ENCODE measurements around the gene LINGO1. TPM values are rescaled to one million over a fixed set of nuclear protein-coding genes. Genes with fewer than 3 reads are reported as not detected.

The LINGO1 gene, protein sequence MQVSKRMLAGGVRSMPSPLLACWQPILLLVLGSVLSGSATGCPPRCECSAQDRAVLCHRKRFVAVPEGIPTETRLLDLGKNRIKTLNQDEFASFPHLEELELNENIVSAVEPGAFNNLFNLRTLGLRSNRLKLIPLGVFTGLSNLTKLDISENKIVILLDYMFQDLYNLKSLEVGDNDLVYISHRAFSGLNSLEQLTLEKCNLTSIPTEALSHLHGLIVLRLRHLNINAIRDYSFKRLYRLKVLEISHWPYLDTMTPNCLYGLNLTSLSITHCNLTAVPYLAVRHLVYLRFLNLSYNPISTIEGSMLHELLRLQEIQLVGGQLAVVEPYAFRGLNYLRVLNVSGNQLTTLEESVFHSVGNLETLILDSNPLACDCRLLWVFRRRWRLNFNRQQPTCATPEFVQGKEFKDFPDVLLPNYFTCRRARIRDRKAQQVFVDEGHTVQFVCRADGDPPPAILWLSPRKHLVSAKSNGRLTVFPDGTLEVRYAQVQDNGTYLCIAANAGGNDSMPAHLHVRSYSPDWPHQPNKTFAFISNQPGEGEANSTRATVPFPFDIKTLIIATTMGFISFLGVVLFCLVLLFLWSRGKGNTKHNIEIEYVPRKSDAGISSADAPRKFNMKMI
- polyA plus RNA-seq (ENCODE audit: insufficient read length in 12 of 12), result 10 to 100 TPM in 5 of 12 donors, 1 to 10 TPM in 6, not detected in 1; 6.1 to 30.9 (median 9.7) TPM
- long read RNA-seq, donor 1, transcript LINGO1-201 (2 exons, 3,055 nt), result major isoform, 8 of 8 reads
- long read RNA-seq, donor 1, partial matches to known transcripts, result 0 of 8 reads
- long read RNA-seq, donor 1, other reads (novel, unspliced or antisense), result 0 of 8 reads
- long read RNA-seq, donor 2, partial matches to known transcripts, result 0 of 4 reads
- long read RNA-seq, donor 2, other reads (novel, unspliced or antisense), result 0 of 4 reads
- long read RNA-seq, donor 3, partial matches to known transcripts, result 0 of 1 reads
- long read RNA-seq, donor 3, other reads (novel, unspliced or antisense), result 0 of 1 reads
- long read RNA-seq, donor 4, partial matches to known transcripts, result 0 of 2 reads
- long read RNA-seq, donor 4, other reads (novel, unspliced or antisense), result 0 of 2 reads
- long read RNA-seq, donor 5, transcript LINGO1-201 (2 exons, 3,055 nt), result major isoform, 11 of 11 reads
- long read RNA-seq, donor 5, partial matches to known transcripts, result 0 of 11 reads
- long read RNA-seq, donor 5, other reads (novel, unspliced or antisense), result 0 of 11 reads
- long read RNA-seq, donor 6, partial matches to known transcripts, result 0 of 3 reads
- long read RNA-seq, donor 6, other reads (novel, unspliced or antisense), result 0 of 3 reads
- long read RNA-seq, donor 7, transcript LINGO1-201 (2 exons, 3,055 nt), result major isoform, 7 of 7 reads
- long read RNA-seq, donor 7, partial matches to known transcripts, result 0 of 7 reads
- long read RNA-seq, donor 7, other reads (novel, unspliced or antisense), result 0 of 7 reads
- long read RNA-seq, donor 8, transcript LINGO1-201 (2 exons, 3,055 nt), result major isoform, 6 of 6 reads
- long read RNA-seq, donor 8, partial matches to known transcripts, result 0 of 6 reads
- long read RNA-seq, donor 8, other reads (novel, unspliced or antisense), result 0 of 6 reads
- long read RNA-seq, donor 9, partial matches to known transcripts, result 0 of 2 reads
- long read RNA-seq, donor 9, other reads (novel, unspliced or antisense), result 0 of 2 reads
- long read RNA-seq, donor 10, partial matches to known transcripts, result 0 of 3 reads
- long read RNA-seq, donor 10, other reads (novel, unspliced or antisense), result 0 of 3 reads
- long read RNA-seq, donor 11, transcript LINGO1-201 (2 exons, 3,055 nt), result major isoform, 8 of 8 reads
- long read RNA-seq, donor 11, partial matches to known transcripts, result 0 of 8 reads
- long read RNA-seq, donor 11, other reads (novel, unspliced or antisense), result 0 of 8 reads

DNA sequence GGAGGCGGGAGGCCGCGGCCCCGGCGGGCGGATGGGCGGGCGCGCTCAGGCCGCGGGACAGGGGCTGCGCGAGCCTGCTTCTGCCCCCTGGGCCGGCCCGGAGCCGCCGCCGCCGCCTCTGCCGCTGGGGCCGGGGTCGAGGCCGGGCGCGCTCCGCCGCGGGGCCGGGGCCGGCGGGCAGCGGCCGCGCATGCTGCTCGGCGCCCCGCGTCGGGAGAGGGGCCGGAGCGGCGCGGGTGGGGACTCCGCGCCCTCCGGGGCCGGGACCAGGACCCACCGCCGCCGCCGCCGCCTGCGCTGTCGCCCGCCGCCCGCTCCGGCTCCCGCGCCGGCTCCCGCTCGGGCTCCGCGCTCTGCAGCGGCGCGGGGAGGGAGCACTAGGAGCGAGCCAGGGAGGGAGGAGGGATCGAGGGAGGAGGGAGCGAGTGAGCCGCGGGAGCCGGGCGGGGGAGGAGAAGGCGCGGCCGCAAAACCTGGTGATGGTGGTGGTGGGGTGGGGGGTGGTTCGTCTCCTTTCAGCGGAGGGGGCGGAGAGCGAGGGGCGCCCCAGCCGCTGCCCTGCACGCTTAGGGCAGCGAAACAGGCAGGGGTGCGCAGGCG, at the start of gene LINGO1:
Gene LINGO1, minus strand, starts transcription at position 379 of the 600 bp plus-strand sequence. CDS start 597 bp downstream, outside the sequence.
- DNase-seq, result peak; percentile 55

- no peak for DNase-seq
Observed at GRCh38 chr15:77681362-77681761, 48.6 kb upstream of the LINGO1 start.

GRCh38 chr15:77676569-77677375, 44.1 kb upstream of the LINGO1 start:
- no peak for DNase-seq

DNA sequence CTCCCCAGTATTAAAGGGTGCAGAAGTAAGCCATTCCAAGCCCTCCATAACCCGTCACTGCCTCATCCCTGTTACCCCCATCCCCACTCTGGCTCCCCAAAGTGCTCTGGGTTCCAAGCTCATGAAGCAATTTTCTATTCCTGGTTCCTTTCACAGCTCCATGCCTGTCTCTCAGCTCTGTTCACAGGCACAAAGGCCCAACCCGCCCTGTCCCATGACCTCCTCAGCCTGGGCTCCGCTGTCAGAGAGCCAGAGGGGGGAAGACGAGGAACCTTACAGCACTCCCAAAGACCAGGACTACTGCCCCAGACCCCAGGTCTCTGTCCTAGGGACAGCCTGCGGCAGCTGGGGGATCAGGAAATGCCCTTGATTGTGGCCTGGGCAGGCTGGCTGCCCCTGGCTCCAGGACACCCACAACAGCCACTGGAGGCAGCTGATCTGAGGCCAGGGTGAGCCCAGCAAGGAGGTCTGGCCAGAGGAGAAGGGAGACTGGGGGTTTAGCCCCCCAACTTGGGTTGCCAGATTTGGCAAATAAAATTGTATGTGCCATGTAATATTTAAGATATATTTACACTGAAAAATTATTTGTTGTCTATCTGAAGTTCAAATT, 43.2 kb upstream of the LINGO1 start:
- DNase-seq, result no peak

DNA sequence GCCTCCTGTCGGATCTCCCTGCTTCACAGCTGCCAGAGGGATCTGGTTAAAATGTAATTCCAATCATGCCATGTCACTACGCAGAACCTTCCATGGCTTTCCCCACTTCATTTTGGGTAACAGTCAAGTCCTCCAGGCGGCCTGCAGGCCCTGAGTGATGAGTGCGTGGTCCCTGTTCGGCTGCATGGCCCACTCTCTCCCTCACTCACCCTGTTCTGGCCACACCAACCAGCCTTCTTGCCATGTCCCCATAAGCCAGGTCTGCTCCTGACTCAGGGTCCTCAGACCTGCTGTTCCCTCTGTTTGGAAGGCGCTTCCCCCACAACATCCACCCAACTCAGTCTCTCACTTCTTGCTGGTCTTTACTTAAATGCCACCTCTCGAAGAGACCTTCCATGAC, 41.6 kb upstream of the LINGO1 start:
- DNase-seq, result no peak

DNA sequence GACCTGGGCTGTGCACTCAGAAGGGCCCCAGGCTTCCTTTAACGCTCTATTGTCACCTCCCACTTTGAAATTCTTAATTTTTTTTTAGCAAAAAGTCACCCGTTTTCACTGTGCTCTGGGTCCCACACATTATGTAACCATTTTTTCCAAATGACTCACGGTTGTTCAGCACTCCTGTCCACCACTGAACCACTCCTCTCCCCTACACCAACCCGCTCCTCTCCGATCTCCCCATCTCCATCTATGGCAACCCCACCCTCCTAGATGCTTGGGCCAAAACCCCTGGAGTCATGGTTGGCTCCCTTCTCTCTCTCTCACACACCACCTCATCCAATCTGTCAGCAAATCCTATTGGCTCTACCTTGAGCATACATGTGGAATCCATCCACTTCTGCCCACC, 41.2 kb upstream of the LINGO1 start:
- DNase-seq, result no peak

DNA sequence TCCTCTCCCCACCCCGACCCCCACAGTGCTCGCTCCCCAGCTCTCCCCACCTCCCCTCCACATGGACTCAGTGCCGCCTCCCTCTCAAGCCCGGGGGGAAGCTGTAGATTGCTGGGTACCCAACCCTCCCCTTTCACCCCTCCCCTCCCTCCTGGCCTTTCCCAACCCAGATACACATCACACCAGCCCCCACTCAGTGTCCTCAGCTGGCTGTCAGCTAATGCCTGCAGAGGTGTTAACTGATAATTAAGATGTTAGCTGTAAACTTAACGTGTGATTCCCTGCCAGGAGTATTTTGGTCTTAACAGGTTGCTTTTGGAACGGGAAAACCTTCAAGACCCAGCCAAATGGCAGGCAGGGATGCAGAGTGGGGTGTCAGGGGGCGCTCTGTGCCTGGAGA, 39.4 kb upstream of the LINGO1 start:
- no peak for DNase-seq

DNA sequence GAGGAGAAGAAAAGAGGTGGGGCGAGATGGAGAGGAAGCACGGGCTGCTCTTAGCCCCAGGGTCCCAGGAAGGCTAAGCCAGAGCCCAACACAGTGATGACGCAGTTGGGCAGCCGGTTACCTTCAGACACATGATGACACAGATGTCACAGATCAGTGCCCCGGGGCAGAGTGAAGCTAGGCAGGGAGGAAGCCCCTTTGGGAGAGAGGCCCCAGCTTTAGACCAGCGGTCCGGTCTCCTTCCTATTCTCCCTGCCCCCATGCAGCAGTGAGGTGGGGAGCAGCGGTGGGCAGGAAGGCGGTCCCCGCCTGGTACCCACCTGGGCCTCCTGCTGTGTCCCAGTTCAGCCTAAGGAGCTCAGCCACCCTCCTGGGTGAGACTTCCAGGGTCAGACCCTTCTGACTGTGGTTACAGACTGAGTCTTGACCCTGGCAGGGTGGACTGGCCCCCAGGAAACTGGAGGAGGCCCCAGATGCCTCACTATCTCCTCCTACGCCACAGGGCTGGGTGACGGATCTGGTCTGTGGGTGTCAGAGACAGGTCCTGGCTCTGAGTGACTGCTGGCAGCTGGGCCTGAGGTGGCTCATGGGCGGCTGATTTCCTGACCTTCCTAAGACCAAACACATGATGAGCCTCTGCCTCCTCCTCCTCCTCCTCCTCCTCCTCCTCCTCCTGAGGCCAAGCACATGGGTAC, 38.8 kb upstream of the LINGO1 start:
- DNase-seq, result no peak

DNA sequence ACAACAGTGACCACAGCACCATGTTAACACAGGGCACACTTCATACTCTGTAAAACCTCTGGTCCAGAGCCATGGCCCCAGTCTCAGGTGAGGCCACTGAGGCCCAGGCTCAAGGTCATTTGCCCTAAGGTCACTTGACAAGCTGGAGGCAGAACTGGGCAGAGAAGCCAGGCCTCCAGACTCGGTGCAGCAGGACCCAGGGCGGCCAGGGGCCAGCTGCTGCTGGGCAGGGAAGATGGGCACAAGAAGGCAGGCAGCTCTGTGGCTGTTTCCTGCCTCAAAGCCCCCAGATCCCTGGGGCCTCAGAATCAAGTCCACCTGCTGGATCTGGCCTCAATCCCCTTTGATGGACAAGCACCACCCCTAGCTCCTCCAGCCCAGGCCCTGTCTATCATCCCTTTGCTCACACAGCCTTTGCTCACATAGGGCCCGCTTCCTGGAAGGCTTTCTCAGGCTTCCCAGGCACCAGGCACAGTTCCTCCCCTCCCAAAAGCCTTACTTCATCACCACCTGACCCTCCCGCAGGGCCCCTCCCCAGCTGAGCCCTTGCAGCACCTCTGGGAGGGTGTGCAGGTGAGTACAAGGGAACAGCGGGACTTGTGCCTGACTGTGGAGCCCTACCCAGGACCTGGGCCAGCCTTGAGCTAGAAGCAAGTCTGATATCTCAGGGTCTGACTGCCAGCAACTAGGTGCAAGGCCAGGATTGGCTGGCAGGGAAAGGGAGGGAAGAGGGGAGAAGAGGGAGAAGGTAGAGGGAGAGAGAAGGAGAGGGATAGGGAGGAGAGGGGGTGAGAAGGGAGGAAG, 38.0 kb upstream of the LINGO1 start:
- DNase-seq, result no peak

DNA sequence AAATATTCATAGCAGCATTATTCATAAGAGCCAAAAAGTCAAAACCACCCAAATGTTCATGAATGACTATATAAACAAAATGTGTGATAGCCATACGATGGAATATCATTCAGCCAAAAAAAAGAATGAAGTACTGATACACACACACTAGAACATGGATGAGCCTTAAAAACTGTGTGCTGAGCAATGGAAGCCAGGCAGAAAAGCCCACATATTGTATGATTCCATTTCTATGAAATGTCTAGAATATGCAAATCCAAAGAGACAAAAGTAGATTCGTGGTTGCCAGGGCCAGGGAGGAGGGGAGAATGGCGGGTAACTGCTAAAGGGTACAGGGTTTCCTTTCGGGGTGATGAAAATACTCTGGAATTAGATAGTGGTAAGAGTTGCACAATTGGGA, 37.2 kb upstream of the LINGO1 start:
- DNase-seq, result no peak

DNA sequence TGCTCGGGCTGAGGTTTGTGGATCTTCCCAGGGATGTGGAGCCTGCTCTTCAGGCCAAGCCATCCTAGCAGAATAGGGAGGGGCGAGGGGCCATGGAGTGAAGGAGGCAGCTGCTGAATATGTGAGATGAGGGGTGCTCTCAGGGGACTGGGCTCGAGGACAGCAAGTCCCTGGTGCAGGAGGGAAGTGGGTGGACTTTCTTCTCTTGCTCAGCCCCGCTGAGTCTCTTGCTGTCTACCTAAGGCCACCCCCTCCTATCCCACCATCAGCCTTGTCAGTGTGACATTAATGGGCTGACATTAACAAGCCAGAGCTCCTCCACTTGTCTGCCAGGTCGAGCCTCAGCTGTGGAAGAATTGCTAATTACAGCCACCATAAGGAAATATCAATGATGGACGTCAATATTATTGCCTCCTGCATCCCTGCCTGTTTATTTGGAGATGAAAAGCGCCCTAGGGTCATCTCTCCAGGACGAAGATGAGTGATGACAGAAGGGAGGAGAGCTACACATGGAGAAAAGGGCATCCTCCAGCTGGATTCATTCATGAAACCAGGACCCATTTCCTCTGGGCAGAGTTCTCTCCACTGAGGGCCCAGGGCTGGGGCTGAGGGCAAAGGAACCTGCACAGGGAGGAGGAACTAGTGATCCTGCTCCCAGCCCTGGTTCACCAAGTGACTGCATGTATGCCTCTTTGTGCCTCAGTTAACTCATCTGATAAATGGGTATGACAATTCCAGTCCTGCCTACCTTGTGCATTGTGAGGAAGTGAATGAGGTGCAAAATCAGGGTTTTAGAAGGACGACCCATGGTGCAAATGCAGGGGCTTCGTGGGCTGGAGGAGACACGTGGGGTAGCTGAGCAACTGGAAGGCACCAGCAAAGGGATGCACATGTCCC, 34.9 kb upstream of the LINGO1 start:
- DNase-seq, result no peak

DNA sequence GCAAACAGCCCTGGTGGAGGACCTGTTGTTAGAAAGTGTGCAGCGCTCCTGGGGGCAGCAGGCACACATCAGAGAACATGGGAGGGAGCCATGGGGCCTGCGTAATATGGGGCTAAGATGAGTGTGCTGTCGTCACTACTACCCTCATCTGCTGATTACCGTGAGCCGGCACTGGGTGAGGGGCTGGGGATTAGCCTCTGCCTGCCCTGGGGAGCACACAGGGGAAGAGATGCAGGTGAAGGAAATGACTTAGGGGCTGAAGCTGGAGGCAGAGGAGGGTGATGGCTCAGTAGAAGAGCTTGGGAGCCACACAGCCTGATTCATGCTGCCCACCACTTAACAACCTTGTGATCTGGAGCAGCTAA, 33.6 kb upstream of the LINGO1 start:
- DNase-seq, result no peak

GRCh38 chr15:77665530-77666295, 33.0 kb upstream of the LINGO1 start:
- DNase-seq, result no peak

GRCh38 chr15:77664428-77664827, 31.7 kb upstream of the LINGO1 start:
- DNase-seq, result no peak

DNA sequence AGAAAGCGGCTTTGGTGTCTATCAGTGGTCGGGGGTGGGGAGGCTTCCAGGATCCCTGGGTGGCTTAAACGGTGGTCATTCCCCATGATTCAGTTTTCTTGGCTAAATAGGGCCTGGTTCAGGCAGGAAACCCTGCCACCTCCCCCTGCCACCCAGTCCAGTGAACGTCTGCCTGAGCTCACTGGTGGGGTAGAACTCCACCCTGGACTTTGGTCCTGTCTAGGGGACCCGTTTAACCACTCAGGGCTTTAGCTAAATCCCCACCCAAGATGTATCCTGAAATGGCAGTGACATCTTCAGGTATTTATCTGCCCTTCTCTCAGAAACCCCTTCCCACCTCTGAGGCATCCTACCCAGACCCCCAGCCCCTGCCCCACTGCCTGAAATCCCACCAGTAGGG, 30.5 kb upstream of the LINGO1 start:
- no peak for DNase-seq
